ENCODE results near the gene TTLL7.

Gene TTLL7

DNA sequence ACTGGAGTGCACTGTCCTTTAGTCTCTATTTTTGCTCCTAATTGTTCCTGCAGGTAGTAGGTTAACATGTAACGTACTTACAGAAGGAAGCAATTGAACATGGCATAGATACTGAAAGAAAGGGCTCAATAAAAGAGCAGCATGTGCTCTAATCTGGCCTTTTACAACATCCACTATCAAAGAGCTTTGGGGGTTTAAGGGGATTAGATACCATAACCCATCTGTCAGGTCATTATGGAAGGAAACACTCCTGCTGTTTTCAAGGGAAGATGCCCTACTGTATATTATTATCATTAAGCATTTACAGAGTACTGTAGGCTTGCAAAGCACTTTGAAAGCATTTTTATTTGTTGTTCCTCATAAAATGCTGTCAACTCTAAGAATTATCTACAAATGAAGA lies 152.8 kb downstream of the TTLL7 start:
- Histone ChIP-seq H3K36me3 (ENCODE audit: control insufficient read depth, insufficient read depth, low read length) (no peaks in the 10 kb centered on the region), H3K9me3 (ENCODE audit: control insufficient read depth, insufficient read depth, low read length) (no peaks in the 10 kb centered on the region), H3K27me3 (ENCODE audit: control insufficient read depth, insufficient read depth, low read length) (no peaks in the 10 kb centered on the region)

DNA sequence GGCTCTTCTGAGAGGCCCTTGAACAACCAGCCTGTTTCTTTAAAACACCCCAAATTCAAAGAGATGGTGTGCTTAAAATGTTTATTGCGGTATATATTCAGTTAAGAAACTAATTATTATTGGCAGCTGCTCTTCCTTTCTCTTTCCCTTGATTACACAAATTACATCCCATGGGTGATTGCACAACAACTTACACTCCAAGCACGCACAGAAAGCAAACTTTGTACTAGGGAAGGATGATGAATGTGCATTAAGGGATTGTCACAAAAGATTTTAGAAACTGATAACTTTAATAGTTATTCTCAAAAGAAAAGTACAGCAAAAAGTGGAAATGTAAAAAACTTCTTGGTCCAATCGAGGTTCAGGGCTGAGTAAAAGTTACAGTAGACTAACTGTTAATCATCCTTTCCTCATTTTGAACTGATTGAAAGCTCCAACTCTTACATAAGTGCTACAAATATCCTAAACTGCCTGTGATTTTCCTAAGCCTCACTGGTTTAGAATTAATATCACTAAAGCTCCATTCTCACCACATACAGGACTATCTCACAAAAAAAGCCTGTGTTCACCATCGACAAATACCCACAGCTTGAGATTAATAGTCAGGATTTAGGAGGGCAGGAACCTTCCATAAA lies 153.4 kb downstream of the TTLL7 start:
- Histone ChIP-seq H3K4me3 (ENCODE audit: low read depth, low read length) (no peak overlapping the region), H3K27ac (ENCODE audit: low read depth, low read length) (no peak overlapping the region), H3K9me3 (ENCODE audit: control insufficient read depth, insufficient read depth, low read length) (no peaks in the 10 kb centered on the region), H3K27me3 (ENCODE audit: control insufficient read depth, insufficient read depth, low read length) (no peaks in the 10 kb centered on the region), H3K4me1 (ENCODE audit: control insufficient read depth, insufficient read depth, low read length) (no peaks in the 10 kb centered on the region), H3K9ac (ENCODE audit: low read depth, low read length) (no peak overlapping the region), H3K36me3 (ENCODE audit: control insufficient read depth, insufficient read depth, low read length) (no peaks in the 10 kb centered on the region)

More for the DNA sequence above, 152.8 kb downstream of the TTLL7 start:
- Histone ChIP-seq H3K27ac (ENCODE audit: low read depth, low read length) (no peak overlapping the region), H3K4me1 (ENCODE audit: control insufficient read depth, insufficient read depth, low read length) (no peaks in the 10 kb centered on the region), H3K9ac (ENCODE audit: low read depth, low read length) (no peak overlapping the region), H3K4me3 (ENCODE audit: low read depth, low read length) (no peak overlapping the region)

DNA sequence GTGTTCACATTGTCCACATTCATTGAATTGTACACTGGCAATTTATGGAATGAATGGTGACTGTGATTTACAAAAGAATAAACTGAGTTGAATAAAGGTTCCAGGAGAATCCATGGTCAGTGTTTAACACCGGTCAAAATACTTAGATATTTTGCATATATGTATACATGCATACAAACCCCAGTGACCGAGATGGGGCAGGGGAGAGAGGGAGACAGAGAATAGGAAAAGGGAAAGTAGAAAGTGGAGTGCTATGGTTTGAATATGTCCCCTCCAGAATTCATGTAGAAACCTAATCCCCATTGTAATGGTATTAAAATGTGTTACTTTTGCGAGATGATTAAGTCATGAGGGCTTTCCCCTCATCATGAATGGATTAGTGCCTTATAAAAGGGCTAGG lies 154.4 kb downstream of the TTLL7 start:
- no peaks in the 10 kb centered on the region for H3K4me1 ChIP-seq (ENCODE audit: control insufficient read depth, insufficient read depth, low read length)
- no peaks in the 10 kb centered on the region for H3K9me3 ChIP-seq (ENCODE audit: control insufficient read depth, insufficient read depth, low read length)
- no peak overlapping the region for H3K9ac ChIP-seq (ENCODE audit: low read depth, low read length)
- H3K27me3 ChIP-seq (ENCODE audit: control insufficient read depth, insufficient read depth, low read length) = no peaks in the 10 kb centered on the region
- no peak overlapping the region for H3K27ac ChIP-seq (ENCODE audit: low read depth, low read length)
- H3K4me3 ChIP-seq (ENCODE audit: low read depth, low read length) = no peak overlapping the region
- no peaks in the 10 kb centered on the region for H3K36me3 ChIP-seq (ENCODE audit: control insufficient read depth, insufficient read depth, low read length)

DNA sequence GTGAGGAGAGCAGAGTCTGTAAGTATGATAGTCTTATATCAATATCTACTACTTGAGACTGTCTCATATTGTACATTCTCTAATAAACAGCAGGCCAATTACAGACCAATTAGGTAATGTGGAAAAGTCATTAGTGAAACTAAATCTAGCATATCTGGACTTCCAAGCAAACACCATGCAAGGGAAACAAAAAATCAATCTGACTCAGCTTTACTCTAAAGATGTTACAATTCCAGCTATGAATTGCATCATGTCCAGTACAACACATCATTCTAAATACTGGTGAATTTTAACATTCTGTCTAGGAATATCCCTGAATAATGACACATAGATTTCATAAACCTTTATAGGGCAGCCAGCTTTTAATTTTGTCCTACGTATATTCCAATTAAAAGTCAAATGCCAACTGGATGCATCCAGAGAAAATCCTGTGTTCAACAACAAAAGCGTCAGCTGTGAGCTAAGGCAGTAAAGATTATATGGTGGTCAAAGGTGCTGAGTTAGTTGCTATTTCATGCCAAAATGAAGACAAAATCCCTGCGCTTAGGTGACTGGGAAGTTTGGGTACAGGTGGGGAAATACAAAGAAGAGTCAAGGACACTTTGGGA lies 159.3 kb downstream of the TTLL7 start:
- Histone ChIP-seq H3K4me3 (ENCODE audit: low read depth, low read length) (no peak overlapping the region), H3K27ac (ENCODE audit: low read depth, low read length) (no peak overlapping the region), H3K27me3 (ENCODE audit: control insufficient read depth, insufficient read depth, low read length) (no peaks in the 10 kb centered on the region), H3K4me1 (ENCODE audit: control insufficient read depth, insufficient read depth, low read length) (peaks cover 5% of the 10 kb centered on the region; the same call in 1 of the 2 replicates), H3K9me3 (ENCODE audit: control insufficient read depth, insufficient read depth, low read length) (no peaks in the 10 kb centered on the region), H3K36me3 (ENCODE audit: control insufficient read depth, insufficient read depth, low read length) (no peaks in the 10 kb centered on the region), H3K9ac (ENCODE audit: low read depth, low read length) (no peak overlapping the region)

DNA sequence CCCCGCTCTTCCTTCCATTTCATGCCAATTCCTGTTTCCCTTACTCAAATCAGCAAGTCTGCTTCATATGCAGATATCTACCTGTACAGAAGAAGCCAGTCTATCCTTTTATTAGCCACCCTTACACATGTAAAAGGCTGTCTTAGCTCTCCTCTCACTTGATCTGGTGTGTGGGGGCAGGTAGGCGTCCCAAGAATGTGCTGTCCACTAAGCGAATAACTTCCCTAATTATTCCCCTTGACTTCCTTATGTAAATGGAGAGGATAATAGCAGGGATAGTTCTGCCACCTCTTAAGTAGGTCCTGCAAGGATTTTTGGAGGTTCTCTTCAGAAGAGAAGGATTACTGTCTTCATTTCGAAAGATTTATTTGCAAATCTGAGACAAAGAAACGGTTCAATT lies 160.4 kb downstream of the TTLL7 start:
- no peak overlapping the region for H3K9ac ChIP-seq (ENCODE audit: low read depth, low read length)
- no peaks in the 10 kb centered on the region for H3K9me3 ChIP-seq (ENCODE audit: control insufficient read depth, insufficient read depth, low read length)
- H3K27me3 ChIP-seq (ENCODE audit: control insufficient read depth, insufficient read depth, low read length) = no peaks in the 10 kb centered on the region
- H3K4me1 ChIP-seq (ENCODE audit: control insufficient read depth, insufficient read depth, low read length) = peaks cover 5% of the 10 kb centered on the region; the same call in 1 of the 2 replicates
- no peaks in the 10 kb centered on the region for H3K36me3 ChIP-seq (ENCODE audit: control insufficient read depth, insufficient read depth, low read length)
- H3K4me3 ChIP-seq (ENCODE audit: low read depth, low read length) = no peak overlapping the region
- no peak overlapping the region for H3K27ac ChIP-seq (ENCODE audit: low read depth, low read length)

- H3K9me3 ChIP-seq (ENCODE audit: control insufficient read depth, insufficient read depth, low read length) = no peaks in the 10 kb centered on the region
- H3K27me3 ChIP-seq (ENCODE audit: control insufficient read depth, insufficient read depth, low read length) = no peaks in the 10 kb centered on the region
- no peak overlapping the region for H3K9ac ChIP-seq (ENCODE audit: low read depth, low read length)
- H3K4me1 ChIP-seq (ENCODE audit: control insufficient read depth, insufficient read depth, low read length) = peaks cover 5% of the 10 kb centered on the region; the same call in 1 of the 2 replicates
- H3K36me3 ChIP-seq (ENCODE audit: control insufficient read depth, insufficient read depth, low read length) = no peaks in the 10 kb centered on the region
- H3K4me3 ChIP-seq (ENCODE audit: low read depth, low read length) = no peak overlapping the region
- H3K27ac ChIP-seq (ENCODE audit: low read depth, low read length) = no peak overlapping the region
Measured at GRCh38 chr1:83836543-83836942, 162.4 kb downstream of the TTLL7 start.

DNA sequence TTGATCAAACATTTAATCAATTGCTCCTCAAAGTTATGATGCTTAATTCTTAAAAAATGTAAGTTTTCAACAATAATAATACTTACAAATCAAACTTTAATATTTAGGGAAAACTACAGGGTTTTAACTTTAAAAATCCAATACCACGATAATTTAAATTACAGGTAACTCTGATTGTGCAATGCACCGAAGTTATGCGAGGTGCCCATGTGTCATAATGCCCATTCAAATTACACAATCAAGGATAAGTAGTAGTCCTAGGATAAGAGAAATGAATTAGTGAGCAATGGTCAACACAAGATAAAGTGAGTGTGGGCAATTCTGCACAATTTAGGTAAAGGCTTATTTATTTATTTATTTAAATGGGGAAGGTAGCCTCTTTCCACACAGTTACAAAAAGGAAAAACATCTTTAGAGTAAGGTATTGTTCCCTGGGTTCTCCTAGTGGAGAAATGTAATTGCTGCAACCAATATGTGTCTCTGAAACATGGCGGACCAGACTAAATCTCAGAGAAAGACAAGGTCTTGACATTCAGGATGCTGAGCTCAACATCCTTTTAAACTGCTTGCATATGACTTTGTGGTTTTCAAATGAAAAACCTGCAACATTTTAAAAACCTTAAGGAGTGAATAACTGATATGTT lies 164.2 kb downstream of the TTLL7 start:
- Histone ChIP-seq H3K4me3 (ENCODE audit: low read depth, low read length) (no peak overlapping the region), H3K4me1 (ENCODE audit: control insufficient read depth, insufficient read depth, low read length) (peaks cover 5% of the 10 kb centered on the region; the same call in 1 of the 2 replicates), H3K27me3 (ENCODE audit: control insufficient read depth, insufficient read depth, low read length) (no peaks in the 10 kb centered on the region)

DNA sequence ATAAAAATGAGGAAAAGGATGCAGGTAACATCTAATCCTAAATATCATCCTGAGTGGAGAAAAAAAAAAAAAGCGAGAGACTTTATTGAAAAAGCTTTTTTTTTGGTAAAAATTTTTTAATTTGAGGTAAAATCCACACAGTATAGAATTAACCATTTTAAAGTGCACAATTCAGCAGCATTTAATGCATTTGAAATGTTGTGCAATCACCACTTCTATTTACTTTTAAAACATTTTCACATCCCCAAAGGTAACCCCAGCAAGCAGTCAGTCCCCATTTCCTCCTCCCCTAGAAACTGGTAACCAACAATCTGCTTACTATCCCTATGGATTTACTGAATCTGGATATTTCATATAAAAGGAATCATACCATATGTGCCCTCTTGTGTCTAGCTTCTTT lies 166.7 kb downstream of the TTLL7 start:
- Histone ChIP-seq H3K27ac (ENCODE audit: low read depth, low read length) (no peak overlapping the region), H3K4me3 (ENCODE audit: low read depth, low read length) (no peak overlapping the region), H3K9me3 (ENCODE audit: control insufficient read depth, insufficient read depth, low read length) (no peaks in the 10 kb centered on the region), H3K27me3 (ENCODE audit: control insufficient read depth, insufficient read depth, low read length) (no peaks in the 10 kb centered on the region), H3K9ac (ENCODE audit: low read depth, low read length) (no peak overlapping the region), H3K4me1 (ENCODE audit: control insufficient read depth, insufficient read depth, low read length) (no peaks in the 10 kb centered on the region), H3K36me3 (ENCODE audit: control insufficient read depth, insufficient read depth, low read length) (no peaks in the 10 kb centered on the region)

More for the DNA sequence above, 164.2 kb downstream of the TTLL7 start:
- no peaks in the 10 kb centered on the region for H3K9me3 ChIP-seq (ENCODE audit: control insufficient read depth, insufficient read depth, low read length)
- H3K27ac ChIP-seq (ENCODE audit: low read depth, low read length) = no peak overlapping the region
- H3K9ac ChIP-seq (ENCODE audit: low read depth, low read length) = no peak overlapping the region
- H3K36me3 ChIP-seq (ENCODE audit: control insufficient read depth, insufficient read depth, low read length) = no peaks in the 10 kb centered on the region

DNA sequence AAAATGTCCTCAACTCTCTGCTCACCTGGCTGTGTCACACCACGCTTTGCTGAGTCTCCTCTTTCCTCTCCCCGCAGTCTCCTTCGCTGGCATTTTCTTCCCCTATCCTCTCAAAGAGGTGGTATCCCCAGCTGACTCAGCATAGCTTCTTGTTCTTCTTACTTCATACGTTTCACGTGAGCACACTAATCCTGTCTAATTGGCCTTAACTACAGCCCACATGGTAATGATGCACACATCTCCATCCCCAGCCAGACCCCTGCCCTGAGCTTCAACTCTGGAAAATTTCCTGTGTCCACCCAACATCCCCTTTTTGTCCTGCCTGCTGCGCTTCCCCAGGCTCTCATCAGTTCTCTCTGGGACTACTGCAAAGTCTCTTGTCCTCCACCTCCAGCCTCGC lies 169.8 kb downstream of the TTLL7 start:
- Histone ChIP-seq H3K4me3 (ENCODE audit: low read depth, low read length) (no peak overlapping the region), H3K36me3 (ENCODE audit: control insufficient read depth, insufficient read depth, low read length) (no peaks in the 10 kb centered on the region), H3K9me3 (ENCODE audit: control insufficient read depth, insufficient read depth, low read length) (no peaks in the 10 kb centered on the region), H3K9ac (ENCODE audit: low read depth, low read length) (no peak overlapping the region), H3K27me3 (ENCODE audit: control insufficient read depth, insufficient read depth, low read length) (no peaks in the 10 kb centered on the region), H3K27ac (ENCODE audit: low read depth, low read length) (no peak overlapping the region), H3K4me1 (ENCODE audit: control insufficient read depth, insufficient read depth, low read length) (no peaks in the 10 kb centered on the region)

DNA sequence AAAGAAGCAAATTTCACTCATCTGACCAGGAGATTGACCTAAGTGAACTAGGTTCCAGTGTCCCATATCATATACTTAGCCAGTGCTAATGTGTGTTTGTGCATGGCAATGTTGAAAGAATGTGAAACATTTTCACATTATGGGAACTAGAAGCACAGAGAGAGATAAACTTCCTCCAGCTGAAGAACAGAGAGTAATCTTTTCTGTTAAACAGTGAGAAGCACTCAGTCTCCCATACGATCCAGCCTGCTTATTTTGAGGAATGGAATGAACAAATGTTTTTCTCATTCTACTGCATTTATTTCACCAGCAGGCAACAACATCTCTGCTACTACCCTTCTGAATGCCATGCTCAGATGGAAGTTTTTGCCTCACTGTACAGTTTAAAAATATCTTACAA lies 170.5 kb downstream of the TTLL7 start:
- H3K36me3 ChIP-seq (ENCODE audit: control insufficient read depth, insufficient read depth, low read length) = no peaks in the 10 kb centered on the region
- H3K4me3 ChIP-seq (ENCODE audit: low read depth, low read length) = no peak overlapping the region
- no peaks in the 10 kb centered on the region for H3K27me3 ChIP-seq (ENCODE audit: control insufficient read depth, insufficient read depth, low read length)
- H3K27ac ChIP-seq (ENCODE audit: low read depth, low read length) = no peak overlapping the region
- H3K4me1 ChIP-seq (ENCODE audit: control insufficient read depth, insufficient read depth, low read length) = no peaks in the 10 kb centered on the region
- H3K9me3 ChIP-seq (ENCODE audit: control insufficient read depth, insufficient read depth, low read length) = no peaks in the 10 kb centered on the region
- H3K9ac ChIP-seq (ENCODE audit: low read depth, low read length) = no peak overlapping the region

- Histone ChIP-seq H3K9ac (ENCODE audit: low read depth, low read length) (no peak overlapping the region), H3K4me1 (ENCODE audit: control insufficient read depth, insufficient read depth, low read length) (no peaks in the 10 kb centered on the region), H3K27me3 (ENCODE audit: control insufficient read depth, insufficient read depth, low read length) (no peaks in the 10 kb centered on the region), H3K9me3 (ENCODE audit: control insufficient read depth, insufficient read depth, low read length) (no peaks in the 10 kb centered on the region), H3K36me3 (ENCODE audit: control insufficient read depth, insufficient read depth, low read length) (no peaks in the 10 kb centered on the region), H3K4me3 (ENCODE audit: low read depth, low read length) (no peak overlapping the region), H3K27ac (ENCODE audit: low read depth, low read length) (no peak overlapping the region)
Measured at GRCh38 chr1:83827741-83828140, 171.2 kb downstream of the TTLL7 start.

Measured in HUES48 (cell line).